ENCODE measurements around the gene PRDX1.
"Not testable (repeated sequence)": the region's sequence is repeated elsewhere in the genome, so short reads cannot be mapped to it uniquely, and the experiment has no call there.

The PRDX1 gene

DNA sequence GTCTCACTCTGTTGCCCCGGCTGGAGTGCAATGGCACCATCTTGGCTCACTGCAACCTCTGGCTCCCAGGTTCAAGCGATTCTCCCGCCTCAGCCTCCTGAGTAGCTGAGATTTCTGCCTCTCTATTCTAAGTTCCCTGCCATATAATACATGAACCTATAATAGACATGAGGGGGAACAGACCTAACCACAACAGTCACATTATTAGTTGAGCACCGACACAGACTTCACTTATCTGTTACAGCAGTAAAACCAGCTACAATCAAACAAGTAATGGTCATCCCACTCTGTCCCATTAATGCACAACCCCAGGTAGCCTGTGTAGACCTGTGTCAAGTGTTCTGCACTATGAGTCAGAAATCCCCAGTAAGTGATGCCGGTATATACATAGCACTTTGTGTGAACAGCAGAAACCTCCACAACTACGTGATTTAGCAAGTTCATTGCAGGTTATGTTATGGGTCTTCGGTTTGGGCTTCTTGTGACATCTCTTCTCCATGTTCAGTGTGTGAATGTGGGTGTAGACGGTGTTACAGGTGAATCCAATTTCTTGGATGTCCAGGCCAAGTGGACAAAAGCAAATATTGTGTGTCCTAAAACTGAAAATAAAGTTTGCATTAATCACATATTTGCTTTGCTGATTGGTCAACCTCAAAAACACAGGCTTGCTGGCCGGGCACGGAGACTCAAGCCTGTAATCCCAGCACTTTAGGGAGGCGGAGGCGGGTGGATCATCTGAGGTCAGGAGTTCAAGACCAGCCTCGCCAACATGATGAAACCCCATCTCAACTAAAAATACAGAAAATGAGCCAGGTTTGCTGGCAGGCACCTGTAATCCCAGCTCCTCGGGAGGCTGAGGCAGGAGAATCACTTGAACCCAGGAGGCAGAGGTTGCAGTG lies 18.0 kb downstream of the PRDX1 start:
- DNase-seq, result no peak

DNA sequence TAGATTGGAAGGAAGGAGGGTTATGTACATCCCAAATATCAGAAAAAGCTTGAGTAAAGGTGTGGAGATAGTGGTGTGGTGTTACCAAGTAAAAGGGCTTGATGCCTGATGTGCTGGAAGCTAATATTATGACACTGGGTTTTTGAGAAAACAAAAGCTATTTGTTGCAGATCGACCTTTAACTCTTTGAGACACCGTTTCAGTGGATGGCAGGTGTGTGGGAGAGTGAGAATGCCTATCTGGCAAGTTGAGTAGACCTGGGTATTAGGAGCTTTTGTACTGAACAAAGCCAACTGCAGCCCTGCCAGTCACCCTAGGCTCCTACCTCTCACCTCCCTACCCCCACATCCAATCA lies 20.2 kb downstream of the PRDX1 start:
- DNase-seq, result peak; percentile 59

DNA sequence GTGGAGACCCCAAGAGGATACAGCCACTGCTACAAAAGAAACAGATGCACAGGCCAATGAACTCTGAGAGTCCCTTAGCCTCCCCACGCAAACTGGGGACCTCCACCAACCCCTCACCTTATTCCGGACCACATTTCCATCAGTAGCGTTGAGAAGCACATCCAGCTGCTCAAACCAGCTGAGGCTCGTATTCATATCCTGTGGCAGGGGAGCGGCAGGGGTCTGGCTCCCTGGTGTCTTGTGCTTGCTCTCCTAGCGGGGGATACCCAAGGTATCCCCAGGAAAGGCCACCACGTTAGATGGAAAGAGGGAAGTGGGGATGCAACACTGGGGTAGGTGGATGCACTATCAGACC lies 22.3 kb downstream of the PRDX1 start:
- no peak for DNase-seq

DNA sequence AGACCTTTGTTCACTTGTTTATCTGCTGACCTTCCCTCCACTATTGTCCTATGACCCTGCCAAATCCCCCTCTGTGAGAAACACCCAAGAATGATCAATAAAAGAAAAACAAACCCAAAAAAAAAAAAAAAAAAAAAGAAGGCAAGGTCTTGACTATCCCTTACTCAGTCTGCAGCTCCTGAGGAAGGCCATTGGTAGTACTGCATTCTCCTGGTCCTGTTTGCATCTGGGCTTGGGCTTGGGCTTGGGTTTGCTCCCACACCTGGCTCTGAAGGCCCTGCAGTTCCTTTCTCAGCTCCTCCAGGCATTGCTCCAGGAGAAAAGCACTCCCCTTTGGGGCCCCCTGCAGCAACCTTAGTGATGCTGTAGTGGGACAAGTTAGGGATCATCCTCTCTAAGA lies 23.4 kb downstream of the PRDX1 start:
- DNase-seq, result no peak

DNA sequence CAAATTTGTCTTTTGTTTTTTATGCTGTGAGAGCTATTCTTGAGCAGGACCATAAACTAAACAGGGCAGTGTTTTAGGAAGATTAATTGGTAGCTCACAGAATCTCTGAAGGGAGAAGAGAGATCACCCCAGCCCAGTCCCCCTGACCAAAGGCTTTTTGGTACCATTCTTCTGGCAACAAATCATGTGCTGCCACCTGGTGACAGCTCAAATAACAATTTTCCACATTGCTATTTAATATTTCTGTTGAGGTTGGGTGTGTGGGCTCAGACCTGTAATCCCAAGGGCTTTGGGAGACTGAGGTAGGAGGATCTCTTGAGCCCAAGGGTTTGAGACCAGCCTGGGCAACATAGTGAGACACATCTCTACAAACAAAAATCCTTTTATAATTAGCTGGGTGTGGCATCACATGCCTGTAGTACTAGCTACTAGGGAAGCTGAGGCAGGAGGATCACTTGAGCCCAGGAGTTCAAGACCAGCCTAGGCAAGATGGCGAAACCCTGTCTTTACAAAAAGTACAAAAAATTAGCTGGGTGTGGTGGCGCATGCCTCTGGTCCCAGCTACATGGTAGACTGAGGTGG lies 28.5 kb downstream of the PRDX1 start:
- peak; percentile 78 for DNase-seq

DNA sequence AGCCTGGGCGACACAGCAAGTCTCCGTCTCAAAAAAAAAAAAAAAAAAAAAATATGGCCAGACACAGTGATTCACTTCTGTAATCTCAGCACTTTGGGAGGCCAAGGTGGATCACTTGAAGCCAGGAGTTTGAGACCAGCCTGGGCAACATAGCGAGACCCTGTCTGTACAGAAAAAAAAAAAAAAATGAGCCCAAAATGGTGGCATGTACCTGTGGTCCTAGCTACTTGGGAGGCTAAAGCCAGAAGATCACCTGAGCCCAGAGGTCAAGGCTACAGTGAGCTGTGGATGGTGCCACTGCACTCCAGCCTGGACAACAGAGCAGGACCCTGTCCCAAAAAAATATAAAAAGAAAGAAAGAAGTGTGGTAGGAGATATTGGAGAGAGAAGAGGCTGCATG lies 29.0 kb downstream of the PRDX1 start:
- DNase-seq, result no peak

DNA sequence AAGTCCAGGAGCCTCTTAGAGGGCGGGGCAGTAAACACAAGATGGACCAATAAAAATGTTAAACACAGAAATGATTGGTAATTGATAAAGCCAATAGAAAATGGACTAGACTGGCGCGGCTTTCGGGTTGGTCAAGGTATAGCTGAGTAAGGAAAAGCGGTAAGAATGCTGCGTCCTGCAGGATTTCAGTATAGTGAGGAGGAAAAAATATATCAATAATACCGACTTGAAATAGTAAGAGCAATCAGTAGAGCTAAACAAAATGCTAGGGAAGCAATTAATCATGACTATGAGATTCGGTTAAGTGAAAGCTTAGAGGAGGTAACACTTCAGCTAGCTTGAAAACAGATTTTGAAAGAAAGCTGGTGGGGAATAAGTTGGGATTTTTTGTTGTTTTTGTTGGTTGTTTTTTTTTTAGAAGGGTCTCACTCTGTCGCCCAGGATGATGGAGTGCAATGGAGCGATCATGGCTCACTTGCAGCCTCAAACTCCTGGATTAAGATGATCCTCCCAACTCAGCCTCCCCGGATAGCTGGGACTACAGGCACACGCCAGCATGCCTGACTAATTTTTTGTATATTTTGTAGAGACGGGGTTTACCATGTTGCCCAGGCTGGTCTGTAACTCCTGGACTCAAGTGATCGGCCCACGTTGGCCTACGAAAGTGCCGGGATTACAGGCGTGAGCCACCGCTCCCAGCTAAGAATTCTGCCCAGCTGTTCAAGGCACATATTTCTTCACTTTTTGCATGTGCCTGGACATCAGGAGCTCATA lies 30.0 kb downstream of the PRDX1 start:
- no peak for DNase-seq

DNA sequence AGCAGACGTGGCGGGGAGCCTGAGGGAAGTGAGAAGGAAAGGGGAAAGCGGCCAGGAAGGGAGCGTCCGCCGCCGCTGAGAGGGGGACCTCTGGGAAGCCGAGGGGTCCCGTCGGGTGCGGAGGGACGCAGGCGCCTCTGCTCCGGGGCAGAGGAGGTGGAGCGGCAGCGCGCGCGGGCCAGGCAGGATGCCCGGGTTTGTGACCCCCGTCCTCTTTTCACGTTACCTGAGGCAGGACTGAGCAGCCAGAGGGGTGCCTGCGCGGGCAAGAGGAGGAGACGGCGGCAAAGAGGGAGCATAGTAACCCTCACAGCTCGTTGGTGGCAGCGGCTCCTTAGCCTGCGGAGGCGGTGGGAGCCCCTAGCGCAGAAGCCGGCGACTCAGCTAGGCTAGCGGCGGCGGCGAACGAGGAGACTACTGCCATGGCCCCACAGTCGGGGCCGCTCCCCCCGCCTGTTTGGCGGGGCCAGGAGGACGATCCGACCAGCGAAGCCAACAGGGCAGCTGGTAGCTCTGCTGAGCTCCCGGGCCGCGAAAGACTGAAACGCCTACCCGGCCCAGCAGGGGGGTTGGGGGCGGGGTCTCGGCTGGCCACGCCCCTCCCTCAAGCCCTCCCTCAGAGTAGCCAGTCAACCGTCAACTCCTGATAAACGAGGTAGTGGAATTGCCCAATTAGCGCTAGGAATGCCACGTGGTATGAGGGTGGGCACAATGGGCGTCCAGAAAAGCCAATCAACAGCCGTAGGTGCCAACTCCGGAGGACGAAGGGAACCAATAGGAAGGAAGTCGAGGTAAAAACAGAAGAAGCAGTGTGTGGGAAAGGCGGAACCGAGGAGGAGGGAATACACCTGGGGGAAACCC lies 30.8 kb downstream of the PRDX1 start, which contains the start of gene TESK2:
Gene TESK2 (minus strand): TSS at position 538 of the 861 bp plus-strand sequence. CDS start 33,378 bp downstream, outside the sequence.
- peak; percentile 100 for DNase-seq

DNA sequence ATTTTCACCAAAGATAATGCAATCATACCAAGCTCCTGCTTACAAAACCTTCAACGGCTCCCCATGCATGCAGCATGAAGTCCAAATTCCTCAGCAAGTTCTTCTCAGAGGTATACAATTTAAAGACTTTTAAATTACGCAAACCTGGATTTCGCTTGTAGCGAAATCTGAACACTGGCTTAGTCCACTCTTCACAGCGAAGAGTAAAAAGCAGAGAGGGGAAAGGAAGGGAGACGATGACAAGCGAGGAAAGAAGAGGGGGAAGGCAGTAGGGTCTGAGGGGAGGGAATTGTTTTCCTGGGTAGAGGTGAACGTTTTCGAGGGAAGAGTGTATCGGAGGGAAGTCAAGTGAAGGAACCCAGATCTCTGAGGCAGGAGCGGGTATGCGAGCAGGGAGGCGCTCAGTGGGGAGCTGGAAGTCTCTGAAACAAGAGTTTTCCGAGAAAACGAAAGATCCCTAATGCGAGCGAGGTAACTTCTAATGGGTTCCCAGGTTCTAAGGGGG lies 31.5 kb downstream of the PRDX1 start:
- no peak for DNase-seq

DNA sequence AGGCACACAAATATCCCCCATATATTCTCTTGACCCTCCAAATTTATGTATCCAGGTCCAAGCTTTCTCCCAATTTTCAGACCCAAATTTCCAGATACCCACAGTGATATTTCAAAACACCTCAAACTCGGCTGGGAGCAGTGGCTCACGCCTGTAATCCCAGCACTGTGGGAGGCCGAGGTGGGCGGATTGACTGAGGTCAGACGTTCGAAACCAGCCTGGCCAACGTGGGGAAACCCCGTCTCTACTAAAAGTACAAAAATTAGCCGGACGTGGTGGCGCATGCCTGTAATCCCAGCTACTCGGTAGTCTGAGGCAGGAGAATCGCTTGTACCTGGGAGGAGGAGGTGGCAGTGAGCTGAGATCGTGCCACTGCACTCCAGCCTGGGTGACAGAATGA lies 32.3 kb downstream of the PRDX1 start:
- DNase-seq, result not testable (repeated sequence)

DNA sequence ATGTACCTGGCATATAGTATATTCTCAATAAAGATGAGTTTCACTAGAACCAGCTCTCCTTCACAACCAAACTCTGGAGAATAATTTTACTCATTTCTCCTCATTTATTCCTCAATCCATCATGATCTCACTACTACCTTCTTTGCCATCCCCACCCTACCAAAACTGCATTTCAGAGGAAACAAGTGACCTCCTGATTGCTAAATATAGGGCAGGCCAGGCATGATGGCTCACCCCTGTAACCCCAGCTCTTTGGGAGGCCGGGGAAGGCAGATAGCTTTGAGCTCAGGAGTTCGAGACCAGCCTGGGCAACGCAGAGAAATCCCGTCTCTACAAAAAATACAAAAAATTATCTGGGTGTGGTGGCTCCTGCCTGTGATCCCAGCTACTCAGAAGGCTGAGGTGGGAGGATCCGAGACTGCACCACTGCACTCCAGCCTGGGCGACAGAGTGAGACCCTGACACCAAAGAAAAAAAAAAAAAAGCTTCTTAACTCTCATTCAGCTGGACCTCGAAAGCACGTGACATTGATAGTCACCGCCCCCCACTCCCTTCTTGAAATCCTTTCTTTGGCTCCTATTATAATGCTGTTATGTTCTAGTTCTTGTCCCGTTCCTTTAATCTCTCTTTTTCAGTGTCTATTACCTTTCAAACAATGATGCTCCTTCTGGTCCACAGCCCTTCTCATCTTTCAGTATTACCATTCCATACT lies 32.9 kb downstream of the PRDX1 start:
- no peak for DNase-seq

DNA sequence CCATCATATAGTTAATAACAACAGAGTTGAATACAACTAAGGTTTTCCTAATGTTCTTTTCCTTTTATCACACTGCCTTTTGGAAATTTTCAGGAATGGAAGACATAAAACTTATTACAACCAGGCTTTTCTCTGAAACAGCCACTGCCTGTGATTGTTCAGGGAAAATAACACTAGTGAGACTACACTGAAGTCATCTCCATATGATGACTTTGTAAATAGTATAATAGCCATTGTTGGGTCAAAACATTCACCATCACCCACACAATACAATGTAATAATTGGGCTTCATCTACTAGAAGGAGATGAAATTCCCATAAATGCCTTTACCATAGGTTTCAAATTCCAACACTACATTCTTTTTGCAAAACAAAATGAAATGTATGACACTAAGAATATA lies 35.7 kb downstream of the PRDX1 start:
- DNase-seq, result peak; percentile 9

DNA sequence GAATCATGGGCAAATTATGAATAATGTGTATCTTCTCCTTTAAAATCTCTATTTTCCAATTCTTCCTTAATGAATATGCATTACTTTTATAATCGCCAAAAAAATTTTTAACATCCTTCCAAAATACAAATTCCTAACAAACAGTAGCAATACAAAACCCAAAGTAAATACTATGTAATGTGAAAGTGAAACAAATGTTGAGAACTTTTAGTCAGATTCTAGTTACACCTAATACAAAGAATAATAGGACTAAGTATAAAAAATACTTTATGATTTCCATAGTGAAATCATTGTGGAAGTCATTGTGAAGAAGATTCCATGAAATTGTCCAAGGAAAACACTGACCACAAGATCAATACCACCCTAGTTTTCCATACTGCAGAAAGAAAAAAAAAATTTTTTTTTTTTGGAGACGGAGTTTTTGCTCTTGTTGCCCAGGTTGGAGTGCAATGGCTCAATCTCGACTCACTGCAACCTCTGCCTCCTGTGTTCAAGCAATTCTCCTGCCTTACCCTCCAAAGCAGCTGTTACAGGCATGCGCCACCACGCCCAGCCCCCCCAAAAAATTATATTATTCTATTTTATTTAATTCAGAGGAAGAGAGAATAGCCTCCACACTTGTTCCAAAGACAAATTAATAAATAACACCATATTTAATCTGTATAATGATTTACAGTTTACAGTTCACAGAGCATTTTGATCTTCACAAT lies 42.5 kb downstream of the PRDX1 start:
- DNase-seq, result no peak

DNA sequence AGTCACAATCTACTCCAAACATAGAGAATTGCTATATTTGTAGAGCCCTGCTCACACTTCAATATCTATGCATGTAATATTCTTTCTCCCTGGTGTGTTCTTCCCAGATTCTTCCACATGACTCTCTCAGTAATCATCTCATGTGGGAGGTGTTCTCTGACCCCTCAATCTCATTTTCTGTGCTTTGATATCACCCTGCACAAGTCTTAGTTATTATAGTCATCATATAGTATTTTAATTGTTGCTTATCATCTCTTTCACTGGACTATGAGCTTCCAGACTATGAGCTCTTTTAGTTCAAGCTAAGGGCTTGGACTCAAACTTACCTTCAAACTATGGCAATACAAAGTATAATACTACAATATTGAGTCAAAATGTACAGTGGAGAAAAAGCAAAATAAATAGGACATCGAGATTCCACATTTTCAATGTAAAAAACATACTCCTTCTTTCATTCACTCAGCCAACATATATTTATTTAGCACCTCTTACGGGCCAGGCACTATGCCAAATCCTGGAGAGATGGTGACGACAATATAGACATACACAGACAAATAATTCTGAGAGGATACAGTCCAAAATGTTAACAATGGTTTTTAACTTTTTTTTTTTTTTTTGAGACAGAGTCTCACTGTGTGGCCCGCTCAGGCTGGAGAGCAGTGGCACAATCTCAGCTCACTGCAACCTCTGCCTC lies 43.4 kb downstream of the PRDX1 start:
- no peak for DNase-seq

DNA sequence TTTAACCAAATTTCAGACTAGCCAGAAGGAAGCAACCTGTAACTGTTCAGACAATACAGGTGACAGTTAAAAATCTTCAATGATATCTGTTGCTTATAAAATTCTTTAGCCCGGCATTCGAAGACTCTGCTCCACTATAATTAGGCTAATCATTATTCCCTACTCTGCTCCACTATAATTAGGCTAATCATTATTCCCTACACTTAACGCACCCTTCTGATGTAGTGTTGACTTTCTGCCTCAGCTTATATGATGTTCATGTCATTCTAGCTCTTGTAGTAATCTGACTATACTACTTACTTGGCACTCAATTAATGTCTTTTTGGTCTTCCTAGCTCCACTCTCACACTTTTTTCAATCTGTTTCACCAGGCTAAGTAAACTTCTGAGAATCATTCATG lies 44.0 kb downstream of the PRDX1 start:
- no peak for DNase-seq

DNA sequence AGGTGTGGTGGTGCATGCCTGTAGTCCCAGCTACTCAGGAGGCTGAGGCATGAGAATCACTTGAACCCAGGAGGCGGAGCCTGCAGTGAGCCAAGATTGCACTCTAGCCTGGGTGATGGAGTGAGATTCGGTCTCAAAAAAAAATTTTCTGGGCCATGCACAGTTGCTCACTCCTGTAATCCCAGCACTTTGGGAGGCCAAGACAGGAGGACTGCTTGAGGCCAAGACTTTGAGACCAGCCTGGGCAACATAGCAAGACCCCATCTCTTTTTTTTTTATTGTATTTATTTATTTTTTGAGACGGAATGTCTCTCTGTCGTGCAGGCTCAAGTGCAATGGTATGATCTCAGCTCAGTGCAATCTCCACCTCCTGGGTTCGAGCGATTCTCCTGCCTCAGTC lies 47.5 kb downstream of the PRDX1 start:
- not testable (repeated sequence) for DNase-seq

DNA sequence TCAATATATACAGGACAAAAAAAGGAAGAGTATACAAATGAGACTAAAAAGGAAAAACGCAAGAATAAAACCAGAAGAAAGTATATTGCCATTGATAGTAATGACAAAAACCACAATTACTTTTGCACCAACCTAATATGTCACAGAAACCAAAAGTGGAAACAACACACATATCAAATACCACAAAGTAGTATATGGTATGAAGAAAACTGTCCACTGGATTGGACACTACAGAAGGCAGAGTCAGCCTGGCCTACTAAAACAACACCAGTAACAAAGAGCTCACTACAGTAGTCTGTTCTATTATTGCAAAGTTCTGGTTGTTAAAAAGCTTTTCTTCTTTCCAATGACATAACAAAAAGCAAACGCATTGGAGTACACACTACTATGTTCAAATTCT lies 48.4 kb downstream of the PRDX1 start:
- DNase-seq, result no peak

DNA sequence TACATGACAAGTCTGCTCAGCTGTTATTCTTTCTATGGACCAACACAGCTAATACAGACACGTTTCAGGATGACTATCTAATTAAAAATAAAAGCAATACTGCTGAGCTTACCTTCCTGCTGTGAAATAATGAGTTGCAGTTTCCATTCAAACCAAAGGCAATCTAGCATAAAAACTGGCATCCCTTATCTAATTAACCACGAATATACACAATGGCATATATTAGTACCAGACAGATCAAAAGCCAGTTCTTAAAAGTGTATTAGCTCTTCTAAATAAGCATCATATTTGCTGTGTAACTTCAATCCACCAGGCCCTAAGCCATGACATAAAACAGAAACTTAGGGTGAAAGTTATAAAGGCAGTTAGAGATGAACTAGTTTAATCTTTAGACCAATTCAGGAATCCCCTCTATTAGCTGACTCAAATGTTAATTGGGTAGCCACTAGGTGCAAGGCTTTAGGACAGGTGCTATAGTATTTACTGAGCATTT lies 51.3 kb downstream of the PRDX1 start:
- DNase-seq, result no peak

DNA sequence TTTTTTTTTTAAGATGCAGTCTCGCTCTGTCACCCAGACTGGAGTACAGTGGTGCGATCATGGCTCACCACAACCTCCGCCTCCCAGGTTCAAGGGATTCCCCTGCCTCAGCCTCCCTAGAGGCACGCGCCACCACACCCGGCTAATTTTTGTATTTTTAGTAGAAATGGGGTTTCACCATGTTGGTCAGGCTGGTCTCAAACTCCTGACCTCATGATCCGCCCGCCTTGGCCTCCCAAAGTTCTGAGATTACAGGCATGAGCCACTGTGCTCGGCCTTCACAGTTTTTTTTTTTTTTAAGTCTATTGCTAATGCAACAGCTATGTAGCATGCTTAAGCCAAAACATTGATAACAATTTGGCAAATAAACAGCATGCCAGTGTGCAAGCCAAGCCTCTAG lies 54.3 kb downstream of the PRDX1 start:
- not testable (repeated sequence) for DNase-seq

DNA sequence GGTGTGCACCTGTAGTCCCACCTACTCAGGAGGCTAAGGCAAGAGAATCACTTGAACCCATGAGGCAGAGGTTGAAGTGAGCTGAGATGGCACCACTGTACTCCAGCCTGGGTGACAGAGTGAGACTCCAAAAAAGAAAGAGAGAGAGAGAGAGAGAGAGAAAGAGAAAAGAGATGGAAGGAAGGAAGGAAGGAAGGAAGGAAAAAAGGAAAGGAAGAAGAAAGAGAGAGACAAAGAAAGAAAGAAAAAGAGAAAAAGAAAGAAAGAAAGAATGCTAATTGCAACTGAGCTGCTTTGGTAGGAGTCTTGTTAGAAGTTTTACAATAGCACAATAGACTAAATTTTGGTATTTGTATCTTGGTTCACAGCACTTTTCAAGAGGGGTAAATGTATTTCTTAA lies 56.4 kb downstream of the PRDX1 start:
- no peak for DNase-seq

Data from midbrain (tissue), 1 donor.